Rectal smooth muscle tissue (tissue), 1 donor: ENCODE data around the gene ARHGEF17.

Source experiments
- H3K27ac ChIP-seq: one replicate; pipeline ENCODE4 v1.7.0; 2013; ENCODE audit warnings: low read depth, low read length, inconsistent platforms
- H3K27me3 ChIP-seq: one replicate; pipeline ENCODE4 v1.7.0; 2013; ENCODE audit warnings: low read length; ENCODE audit not compliant: control insufficient read depth, insufficient read depth
- H3K36me3 ChIP-seq: one replicate; pipeline ENCODE4 v1.7.0; 2013; ENCODE audit warnings: low read length; ENCODE audit not compliant: control insufficient read depth, insufficient read depth
- H3K4me1 ChIP-seq: one replicate; pipeline ENCODE4 v1.7.0; 2013; ENCODE audit warnings: low read length; ENCODE audit not compliant: control insufficient read depth, insufficient read depth
- H3K4me3 ChIP-seq: one replicate; pipeline ENCODE4 v1.7.0; 2013; ENCODE audit warnings: low read length
- H3K9ac ChIP-seq: one replicate; pipeline ENCODE4 v1.7.0; 2013; ENCODE audit warnings: low read length

Gene ARHGEF17

GRCh38 chr11:73404048-73404447, 96.0 kb downstream of the ARHGEF17 start:
- no peak overlapping the region for H3K27ac ChIP-seq
- H3K36me3 ChIP-seq: no peaks in the 10 kb centered on the region
- H3K27me3 ChIP-seq: no peaks in the 10 kb centered on the region

GRCh38 chr11:73404506-73405145, 96.5 kb downstream of the ARHGEF17 start:
- no peaks in the 10 kb centered on the region for H3K27me3 ChIP-seq
- H3K4me1 ChIP-seq: no peaks in the 10 kb centered on the region
- no peaks in the 10 kb centered on the region for H3K36me3 ChIP-seq
- no peak overlapping the region for H3K4me3 ChIP-seq
- no peak overlapping the region for H3K27ac ChIP-seq
- no peak overlapping the region for H3K9ac ChIP-seq

More at GRCh38 chr11:73404048-73404447, 96.0 kb downstream of the ARHGEF17 start:
- Histone ChIP-seq H3K4me1 (no peaks in the 10 kb centered on the region), H3K4me3 (no peak overlapping the region), H3K9ac (no peak overlapping the region)

DNA sequence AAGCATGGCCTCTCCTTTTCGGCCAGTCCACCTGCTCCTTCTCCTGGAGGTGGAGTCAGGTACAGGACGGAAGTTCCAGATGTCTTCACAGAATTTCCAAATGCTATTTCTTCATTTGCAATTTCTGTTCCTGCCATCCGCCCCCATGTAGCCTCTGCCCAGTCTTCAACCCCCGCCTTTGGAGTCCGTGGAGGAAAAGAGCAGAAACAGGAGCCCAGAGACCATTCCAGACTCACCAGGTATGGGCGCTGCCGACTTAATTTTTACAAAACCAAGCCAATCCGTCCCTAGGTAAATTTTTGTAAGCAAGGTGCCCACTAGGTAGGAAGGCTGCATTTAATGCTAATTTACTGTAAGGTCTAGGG, 97.1 kb downstream of the ARHGEF17 start:
- H3K9ac ChIP-seq: no peak overlapping the region
- no peak overlapping the region for H3K27ac ChIP-seq
- H3K4me3 ChIP-seq: no peak overlapping the region
- no peaks in the 10 kb centered on the region for H3K36me3 ChIP-seq
- no peaks in the 10 kb centered on the region for H3K4me1 ChIP-seq
- H3K27me3 ChIP-seq: no peaks in the 10 kb centered on the region

DNA sequence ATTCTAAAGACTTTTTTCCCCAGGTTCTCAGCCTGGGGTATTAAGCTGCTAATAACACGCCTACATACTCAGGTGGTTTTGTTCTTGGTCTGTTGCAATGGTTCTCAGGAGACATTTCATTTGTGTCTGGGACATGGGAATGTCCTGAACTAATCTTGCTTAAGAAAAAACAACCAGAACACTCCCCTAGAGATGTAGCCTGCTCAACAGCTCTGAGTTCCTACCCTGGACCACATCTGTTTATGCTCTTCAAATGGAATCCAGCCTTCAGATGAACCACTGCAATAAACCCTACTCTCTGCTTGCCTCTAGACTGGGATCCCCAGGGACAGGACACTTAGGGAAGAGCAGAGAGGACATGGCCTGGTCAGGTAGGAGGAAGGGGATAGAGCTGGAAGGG, 98.1 kb downstream of the ARHGEF17 start:
- Histone ChIP-seq H3K36me3 (no peaks in the 10 kb centered on the region), H3K9ac (no peak overlapping the region), H3K4me3 (no peak overlapping the region), H3K4me1 (no peaks in the 10 kb centered on the region), H3K27me3 (no peaks in the 10 kb centered on the region), H3K27ac (no peak overlapping the region)

- Histone ChIP-seq H3K36me3 (no peaks in the 10 kb centered on the region), H3K4me3 (no peak overlapping the region), H3K27me3 (no peaks in the 10 kb centered on the region), H3K4me1 (no peaks in the 10 kb centered on the region), H3K27ac (no peak overlapping the region), H3K9ac (no peak overlapping the region)
Measured at GRCh38 chr11:73406619-73407018, 98.5 kb downstream of the ARHGEF17 start.

DNA sequence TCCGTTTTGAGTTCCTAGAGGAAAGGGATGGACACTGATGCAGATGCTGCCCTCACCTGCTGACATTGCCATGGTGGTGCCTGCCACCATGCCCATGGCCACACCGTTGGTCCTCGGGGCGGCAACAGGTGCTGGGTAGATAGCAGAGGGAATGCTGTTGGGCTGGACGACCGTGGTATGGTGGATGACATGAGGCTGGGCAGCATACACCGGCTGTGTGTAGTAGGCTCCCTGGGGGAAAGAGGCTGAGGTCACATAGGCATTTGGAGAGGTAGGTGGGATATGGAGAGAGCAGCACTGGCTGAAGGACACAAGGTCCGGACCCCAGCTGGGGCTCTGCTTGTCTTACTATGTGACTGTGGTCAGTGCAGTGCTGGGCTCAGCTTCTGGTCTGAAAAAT, 101.4 kb downstream of the ARHGEF17 start:
- Histone ChIP-seq H3K9ac (no peak overlapping the region), H3K27ac (no peak overlapping the region), H3K4me1 (peaks cover 2% of the 10 kb centered on the region), H3K36me3 (no peaks in the 10 kb centered on the region), H3K4me3 (no peak overlapping the region), H3K27me3 (no peaks in the 10 kb centered on the region)

GRCh38 chr11:73410627-73411026, 102.6 kb downstream of the ARHGEF17 start:
- no peak overlapping the region for H3K27ac ChIP-seq
- no peak overlapping the region for H3K4me3 ChIP-seq
- peaks cover 7% of the 10 kb centered on the region for H3K4me1 ChIP-seq
- no peaks in the 10 kb centered on the region for H3K36me3 ChIP-seq
- no peaks in the 10 kb centered on the region for H3K27me3 ChIP-seq
- no peak overlapping the region for H3K9ac ChIP-seq

GRCh38 chr11:73411031-73411430, 103.0 kb downstream of the ARHGEF17 start:
- no peak overlapping the region for H3K9ac ChIP-seq
- H3K4me3 ChIP-seq: no peak overlapping the region
- H3K27me3 ChIP-seq: no peaks in the 10 kb centered on the region
- peaks cover 8% of the 10 kb centered on the region for H3K4me1 ChIP-seq
- H3K27ac ChIP-seq: no peak overlapping the region
- no peaks in the 10 kb centered on the region for H3K36me3 ChIP-seq

- H3K36me3 ChIP-seq: no peaks in the 10 kb centered on the region
- H3K4me1 ChIP-seq: peaks cover 8% of the 10 kb centered on the region
- no peaks in the 10 kb centered on the region for H3K27me3 ChIP-seq
- H3K4me3 ChIP-seq: no peak overlapping the region
- H3K9ac ChIP-seq: no peak overlapping the region
- H3K27ac ChIP-seq: no peak overlapping the region
Measured at GRCh38 chr11:73412308-73412707, 104.2 kb downstream of the ARHGEF17 start.

DNA sequence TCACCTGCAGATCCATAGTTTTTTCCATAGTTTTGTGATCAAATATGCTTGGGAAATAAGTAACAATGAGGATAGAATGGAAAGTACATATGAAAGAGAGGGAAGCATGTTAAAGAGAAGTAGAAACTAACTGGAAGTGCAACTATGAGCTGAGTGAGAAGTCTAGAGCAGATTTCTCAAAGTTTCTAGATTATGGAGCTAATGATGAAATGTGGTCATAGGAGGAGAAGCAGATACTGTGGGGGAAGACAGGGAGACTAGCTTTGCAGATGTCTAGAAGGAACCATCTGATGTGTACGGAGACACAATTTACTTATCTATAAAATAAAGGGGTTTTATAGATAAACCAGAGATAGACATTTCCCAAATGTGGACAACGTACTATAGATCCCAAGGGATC, 105.2 kb downstream of the ARHGEF17 start:
- Histone ChIP-seq H3K4me3 (no peak overlapping the region), H3K9ac (no peak overlapping the region), H3K27me3 (no peaks in the 10 kb centered on the region), H3K27ac (no peak overlapping the region), H3K4me1 (peaks cover 8% of the 10 kb centered on the region), H3K36me3 (no peaks in the 10 kb centered on the region)

DNA sequence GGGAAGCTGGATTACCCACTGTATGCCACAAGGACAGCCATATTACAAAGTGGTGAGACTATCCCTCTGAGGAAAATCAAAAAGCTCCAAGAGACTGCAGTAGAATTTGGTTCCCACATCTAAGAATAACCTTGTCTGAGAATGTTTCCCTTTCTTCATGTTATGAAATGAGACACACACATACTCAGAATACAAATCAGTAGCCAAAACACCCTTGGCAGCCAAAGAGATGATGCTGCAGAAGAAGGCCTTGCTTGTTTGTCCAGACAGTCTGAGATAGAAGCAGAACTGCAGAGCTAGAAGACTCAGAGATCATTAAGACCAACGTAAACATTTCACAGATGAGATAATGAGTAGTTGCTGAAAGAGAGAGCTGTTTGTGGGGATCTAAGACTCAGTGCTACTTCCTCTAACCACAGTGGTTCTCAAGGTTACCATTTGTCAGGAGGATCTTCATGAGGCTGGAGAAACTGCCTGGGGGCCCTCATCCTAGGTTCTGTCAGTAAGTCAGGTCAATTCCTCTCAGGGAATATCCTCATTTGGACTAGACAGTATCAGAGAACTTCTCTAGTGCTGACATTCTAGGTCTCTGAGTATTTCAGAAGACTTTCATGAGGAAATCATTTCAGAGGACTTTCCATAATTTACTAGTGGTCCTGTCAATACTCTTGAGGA, 107.0 kb downstream of the ARHGEF17 start:
- Histone ChIP-seq H3K4me1 (peaks cover 8% of the 10 kb centered on the region), H3K27ac (no peak overlapping the region), H3K27me3 (no peaks in the 10 kb centered on the region)

GRCh38 chr11:73415854-73416615, 108.0 kb downstream of the ARHGEF17 start:
- Histone ChIP-seq H3K27ac (no peak overlapping the region), H3K9ac (no peak overlapping the region), H3K36me3 (no peaks in the 10 kb centered on the region), H3K27me3 (no peaks in the 10 kb centered on the region), H3K4me3 (no peak overlapping the region), H3K4me1 (peaks cover 8% of the 10 kb centered on the region)

More for the DNA sequence above, 107.0 kb downstream of the ARHGEF17 start:
- H3K36me3 ChIP-seq: no peaks in the 10 kb centered on the region
- no peak overlapping the region for H3K9ac ChIP-seq
- no peak overlapping the region for H3K4me3 ChIP-seq
